ENCODE results near the gene ATP6V1A. TPM values are rescaled to one million over a fixed set of nuclear protein-coding genes. Genes with fewer than 3 reads are reported as not detected.

Gene ATP6V1A
- total RNA-seq, 1 experiment from 2014 or later = 73.4 TPM

- Histone ChIP-seq H3K4me1 (ENCODE audit: insufficient read depth, low read length) (no peaks in the 10 kb centered on the region), H3K23me2 (ENCODE audit: insufficient read length, low read depth, low read length, poor library complexity, severe bottlenecking) (no peaks in the 10 kb centered on the region), H3K14ac (ENCODE audit: insufficient read depth, low read length) (no peak overlapping the region), H2AFZ (ENCODE audit: low read length) (no peak overlapping the region), H4K5ac (ENCODE audit: insufficient read length, low read depth, low read length) (no peak overlapping the region), H3K4me2 (ENCODE audit: insufficient read depth, insufficient read length, low read length) (no peak overlapping the region), H2AK5ac (ENCODE audit: insufficient read length, low read length) (no peak overlapping the region), H3K9ac (ENCODE audit: extremely low read depth, insufficient read length, low read length) (no peak overlapping the region), H3K18ac (ENCODE audit: insufficient read length, low read depth, low read length) (no peak overlapping the region), H3K27me3 (ENCODE audit: insufficient read depth, low read length) (no peaks in the 10 kb centered on the region), H4K91ac (ENCODE audit: insufficient read length, low read depth, low read length) (no peak overlapping the region), H4K8ac (replicated peaks; ENCODE audit: insufficient read length, low read depth, low read length) (no peak overlapping the region), H2BK5ac (ENCODE audit: insufficient read length, low read length) (no peak overlapping the region), H2BK120ac (ENCODE audit: low read depth, low read length, poor library complexity, severe bottlenecking) (no peak overlapping the region), H2BK15ac (ENCODE audit: low read depth, low read length) (no peak overlapping the region), H3K27ac (ENCODE audit: insufficient read length, low read depth, low read length) (no peak overlapping the region), H2BK12ac (ENCODE audit: insufficient read length, low read depth, low read length) (no peak overlapping the region), H2BK20ac (ENCODE audit: low read depth, low read length, poor library complexity, severe bottlenecking) (no peak overlapping the region), H3T11ph (ENCODE audit: low read length) (no peak overlapping the region), H4K20me1 (ENCODE audit: control insufficient read depth, insufficient read depth, insufficient read length) (no peaks in the 10 kb centered on the region), H3K79me2 (ENCODE audit: insufficient read depth, low read length) (no peaks in the 10 kb centered on the region), H3K56ac (ENCODE audit: insufficient read length, low read depth, low read length) (no peak overlapping the region), H3K9me3 (ENCODE audit: control insufficient read depth, low read depth, low read length) (no peaks in the 10 kb centered on the region), H3K79me1 (ENCODE audit: insufficient read depth, low read depth, low read length, poor library complexity, severe bottlenecking) (no peaks in the 10 kb centered on the region), H3K23ac (ENCODE audit: insufficient read length, low read depth, low read length) (no peak overlapping the region), H3K4ac (ENCODE audit: low read depth, low read length) (no peak overlapping the region)
- H3K27ac Mint-ChIP-seq = peak overlapping the region in 1 of 3 experiments; percentile 88; a peak in 1 of 7 replicates
- peaks cover 4 to 48% (median 20%) of the 10 kb centered on the region in 3 experiments; a peak in 5 of 7 replicates for H3K36me3 Mint-ChIP-seq (ENCODE audit: insufficient read depth in 1 of 3, low read depth in 3 of 3)
- no peaks in the 10 kb centered on the region for H3K27me3 Mint-ChIP-seq (ENCODE audit: low read depth)
- no peak for DNase-seq
- H3K9me3 Mint-ChIP-seq = no peaks in the 10 kb centered on the region; a peak in 1 of 5 replicates
- H3K4me3 Mint-ChIP-seq = no peak overlapping the region
- no peaks in the 10 kb centered on the region for H3K4me1 Mint-ChIP-seq
- no peak; the same call in 2 of the 3 replicates for TF ChIP-seq CTCF (conservative IDR thresholded peaks at IDR 0.05)
- no CpG with 5 or more reads among the region's 4 CpGs for WGBS (ENCODE audit: extremely low coverage, insufficient read length, low lambda C conversion rate)
These were observed 48.9 kb downstream of the ATP6V1A start for GRCh38 chr3:113795693-113796092.
